Activated CD4-positive, alpha-beta memory T cell treated with anti-CD3 and anti-CD28 coated beads, Interleukin-2, amount 10 ng/mL, durations not matched to agents 7 days and 5 days (primary cell): ENCODE results near the gene NT5E. TPM values are rescaled to one million over a fixed set of nuclear protein-coding genes. Genes with fewer than 3 reads are reported as not detected.
"Not testable (repeated sequence)": the region's sequence is repeated elsewhere in the genome, so short reads cannot be mapped to it uniquely, and the experiment has no call there.

Source experiments
- CTCF ChIA-PET: fragments of 350-600 bp; sonication (Branson Sonifier 250); formaldehyde crosslinking; loops from one replicate; lab custom pipeline; 2021; ENCODE audit warnings: antibody characterized with exemption, inconsistent platforms; lab: Charles Lee
- POLR2A ChIA-PET: fragments of 350-600 bp; sonication (Branson Sonifier 250); formaldehyde crosslinking; loops from one replicate; lab custom pipeline; 2021; ENCODE audit warnings: antibody characterized with exemption; lab: Charles Lee
- DNase-seq: peaks from one replicate; pipeline ENCODE4 v3.0.0-alpha.2; 2020
- H3K27ac Mint-ChIP-seq: one replicate; pipeline ENCODE4 v1.8.0; 2021; ENCODE audit warnings: mild to moderate bottlenecking, mixed read lengths
- H3K27me3 Mint-ChIP-seq: one replicate; pipeline ENCODE4 v1.8.0; 2021; ENCODE audit warnings: mixed read lengths
- H3K36me3 Mint-ChIP-seq: one replicate; pipeline ENCODE4 v1.8.0; 2021; ENCODE audit warnings: low read depth, mixed read lengths
- H3K4me1 Mint-ChIP-seq: one replicate; pipeline ENCODE4 v1.8.0; 2021; ENCODE audit warnings: mixed read lengths
- H3K4me3 Mint-ChIP-seq: one replicate; pipeline ENCODE4 v1.8.0; 2021; ENCODE audit warnings: mild to moderate bottlenecking, mixed read lengths
- H3K9me3 Mint-ChIP-seq: one replicate; pipeline ENCODE4 v1.8.0; 2021; ENCODE audit warnings: mixed read lengths
- total RNA-seq, 2 experiments: library from RNA; stranded (reverse); gene quantifications; one replicate each; pipeline ENCODE4 v1.2.3, GENCODE V29; 2021

The NT5E gene
- total RNA-seq, 2 experiments from 2014 or later = 2.4 to 3.4 TPM

DNA sequence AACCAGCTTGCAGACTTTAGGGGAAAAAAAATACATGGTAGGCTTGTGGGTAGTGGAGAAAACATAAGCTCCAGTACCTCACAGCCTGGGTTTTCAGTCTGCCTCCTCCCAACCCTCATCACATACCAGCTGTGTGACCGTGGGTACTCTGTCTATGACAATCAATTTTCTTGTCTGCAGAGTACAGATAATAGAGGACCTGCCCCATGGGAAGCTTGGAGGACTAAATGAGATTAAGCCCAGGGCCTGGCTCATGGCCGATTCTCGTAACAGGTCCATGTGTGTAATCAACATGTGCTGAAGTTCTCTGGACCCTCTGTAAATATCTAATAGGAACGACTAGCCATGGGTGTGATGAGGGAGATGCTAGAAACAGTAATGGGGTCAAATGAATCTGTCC, 34.0 kb downstream of the NT5E start:
- H3K27me3 Mint-ChIP-seq = no peaks in the 10 kb centered on the region
- no peak for DNase-seq
- H3K4me1 Mint-ChIP-seq = peaks cover 8% of the 10 kb centered on the region
- H3K27ac Mint-ChIP-seq = no peak overlapping the region
- H3K36me3 Mint-ChIP-seq = no peaks in the 10 kb centered on the region
- H3K4me3 Mint-ChIP-seq = no peak overlapping the region
- ChIA-PET CTCF (interaction anchor here (0.5 to 5.2 kb wide), 21 partner anchors 9 to 197 kb away, joined by 3 to 71 read pairs (median 6); partner anchors contain the start of gene NT5E), POLR2A (interaction anchor here (1.3 kb wide), 1 partner anchor 130 kb away, joined by 3 read pairs; no protein-coding TSS in a partner anchor)
- no peaks in the 10 kb centered on the region for H3K9me3 Mint-ChIP-seq

DNA sequence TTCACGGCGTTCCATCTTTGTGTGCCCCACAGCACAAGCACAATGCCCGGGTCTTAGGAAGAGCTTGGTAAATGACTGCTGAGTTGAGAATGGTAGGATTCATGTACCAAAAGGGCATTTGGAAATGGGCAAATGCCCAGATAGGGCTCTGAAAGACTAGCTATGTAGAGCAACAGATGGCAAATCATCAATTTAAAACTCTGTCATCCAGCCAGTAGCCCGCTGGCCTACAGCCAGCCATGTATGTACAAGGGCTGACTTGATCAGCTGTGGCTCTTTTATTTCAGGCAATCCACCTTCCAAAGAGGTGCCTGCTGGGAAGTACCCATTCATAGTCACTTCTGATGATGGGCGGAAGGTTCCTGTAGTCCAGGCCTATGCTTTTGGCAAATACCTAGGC, 35.1 kb downstream of the NT5E start:
- no peaks in the 10 kb centered on the region for H3K9me3 Mint-ChIP-seq
- DNase-seq = no peak
- H3K4me3 Mint-ChIP-seq = no peak overlapping the region
- H3K36me3 Mint-ChIP-seq = no peaks in the 10 kb centered on the region
- no peak overlapping the region for H3K27ac Mint-ChIP-seq
- ChIA-PET POLR2A (interaction anchor here (1.3 kb wide), 1 partner anchor 131 kb away, joined by 3 read pairs; no protein-coding TSS in a partner anchor), CTCF (interaction anchor here (1.1 to 5.2 kb wide), 5 partner anchors 34 to 186 kb away, joined by 4 to 71 read pairs (median 19); partner anchors contain the start of gene NT5E)
- H3K4me1 Mint-ChIP-seq = peaks cover 8% of the 10 kb centered on the region
- H3K27me3 Mint-ChIP-seq = no peaks in the 10 kb centered on the region

DNA sequence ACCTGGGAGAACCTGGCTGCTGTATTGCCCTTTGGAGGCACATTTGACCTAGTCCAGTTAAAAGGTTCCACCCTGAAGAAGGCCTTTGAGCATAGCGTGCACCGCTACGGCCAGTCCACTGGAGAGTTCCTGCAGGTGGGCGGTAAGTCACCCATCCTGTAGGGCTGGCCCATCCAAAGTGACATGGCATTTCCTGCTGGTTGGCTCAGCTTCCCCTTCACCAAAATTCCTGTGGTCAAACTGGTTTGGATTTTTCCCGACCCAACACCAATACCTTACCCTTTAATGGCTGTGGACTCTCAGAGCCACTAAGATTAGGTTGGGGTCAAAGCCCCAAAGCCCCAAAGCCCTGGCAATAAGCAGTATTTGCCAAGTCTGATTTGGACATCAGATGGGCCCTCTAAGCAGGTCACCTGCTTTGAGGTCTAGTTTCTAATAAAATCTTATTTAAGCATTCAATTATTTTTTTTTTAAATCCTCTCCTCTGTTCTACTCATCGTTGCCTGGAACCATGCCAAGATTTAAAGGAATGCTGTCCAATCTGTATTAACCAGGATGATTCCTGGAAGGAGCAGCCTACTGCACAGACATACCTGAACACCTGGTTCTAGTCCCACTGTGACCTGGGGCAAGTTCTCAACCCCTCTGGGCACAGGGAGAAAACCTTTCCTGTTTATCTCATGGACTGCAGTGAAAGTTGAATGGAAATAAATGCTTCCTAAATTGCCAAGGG, 40.8 kb downstream of the NT5E start:
- no peaks in the 10 kb centered on the region for H3K4me1 Mint-ChIP-seq
- H3K27ac Mint-ChIP-seq = no peak overlapping the region
- no peaks in the 10 kb centered on the region for H3K27me3 Mint-ChIP-seq
- ChIA-PET POLR2A (no interaction called here), CTCF (interaction anchor here (4.5 kb wide), 1 partner anchor 7 kb away, joined by 31 read pairs; no protein-coding TSS in a partner anchor)
- DNase-seq = no peak
- no peaks in the 10 kb centered on the region for H3K9me3 Mint-ChIP-seq
- H3K36me3 Mint-ChIP-seq = no peaks in the 10 kb centered on the region
- H3K4me3 Mint-ChIP-seq = no peak overlapping the region

DNA sequence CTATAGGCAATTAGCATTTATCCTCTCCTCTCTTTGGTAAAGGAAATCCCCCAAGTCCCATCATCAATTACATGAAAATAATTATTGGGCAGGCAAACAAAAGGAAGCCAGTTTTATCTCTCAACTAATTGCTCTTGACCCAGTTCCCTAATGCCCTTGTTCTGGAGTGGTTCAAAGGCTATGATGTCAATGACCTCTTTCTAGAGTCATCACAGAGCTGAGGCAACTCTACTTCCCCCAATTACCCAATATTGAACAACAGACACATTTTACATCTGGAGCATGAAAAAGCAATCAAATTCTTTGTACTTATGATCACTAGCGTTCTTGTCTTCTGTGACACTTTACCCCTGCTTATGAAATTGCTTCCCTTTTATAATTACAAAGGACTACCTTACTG, 43.5 kb downstream of the NT5E start:
- Mint-ChIP-seq H3K4me1 (peaks cover 4% of the 10 kb centered on the region), H3K27me3 (no peaks in the 10 kb centered on the region), H3K36me3 (peaks cover 15% of the 10 kb centered on the region), H3K4me3 (no peak overlapping the region), H3K27ac (no peak overlapping the region), H3K9me3 (peaks cover 15% of the 10 kb centered on the region)
- CTCF ChIA-PET = interaction anchor here (4.5 kb wide), 1 partner anchor 10 kb away, joined by 31 read pairs; no protein-coding TSS in a partner anchor
- POLR2A ChIA-PET = no interaction called here
- no peak for DNase-seq

DNA sequence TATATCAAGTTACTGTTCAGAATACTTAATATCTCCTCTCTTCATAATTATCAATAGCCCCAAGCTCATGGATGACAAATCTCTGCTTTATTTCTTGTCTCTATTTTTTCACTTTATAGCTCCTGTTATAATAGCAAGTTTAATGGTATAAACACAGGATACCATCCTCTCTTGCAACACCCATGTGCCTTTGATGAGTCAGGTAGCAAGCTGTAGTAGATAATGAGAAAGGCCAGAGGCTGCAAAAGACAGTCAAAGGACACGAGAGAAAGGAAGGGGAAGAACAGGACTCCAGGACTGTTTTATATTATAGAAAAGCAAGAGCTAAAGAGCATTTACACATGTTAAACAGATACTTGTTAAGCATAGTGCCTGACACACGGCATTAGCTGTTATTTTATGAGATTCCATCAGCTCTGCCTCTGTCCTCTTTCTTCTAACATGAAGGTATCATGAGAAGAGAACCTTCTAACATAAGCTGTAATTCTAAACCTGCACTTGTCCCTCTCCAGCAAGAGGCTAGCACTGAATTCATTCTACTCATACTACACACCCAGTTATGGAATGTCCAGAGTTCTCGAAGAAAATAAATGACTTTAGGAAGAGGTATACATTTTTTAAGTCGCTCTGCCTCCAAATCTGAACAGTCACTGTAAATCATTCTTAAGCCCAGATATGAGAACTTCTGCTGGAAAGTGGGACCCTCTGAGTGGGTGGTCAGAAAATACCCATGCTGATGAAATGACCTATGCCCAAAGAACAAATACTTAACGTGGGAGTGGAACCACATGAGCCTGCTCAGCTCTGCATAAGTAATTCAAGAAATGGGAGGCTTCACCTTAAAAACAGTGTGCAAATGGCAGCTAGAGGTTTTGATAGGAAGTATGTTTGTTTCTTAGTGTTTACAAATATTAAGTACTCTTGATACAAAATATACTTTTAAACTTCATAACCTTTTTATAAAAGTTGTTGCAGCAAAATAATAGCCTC, 45.0 kb downstream of the NT5E start:
- Mint-ChIP-seq H3K27ac (no peak overlapping the region), H3K4me1 (peaks cover 8% of the 10 kb centered on the region), H3K9me3 (peaks cover 15% of the 10 kb centered on the region), H3K36me3 (peaks cover 19% of the 10 kb centered on the region), H3K4me3 (no peak overlapping the region), H3K27me3 (no peaks in the 10 kb centered on the region)
- no peak for DNase-seq
- ChIA-PET CTCF (interaction anchor here (0.8 to 4.5 kb wide), 3 partner anchors 12 to 253 kb away, joined by 3 to 31 read pairs (median 5); partner anchors contain the start of gene NT5E), POLR2A (interaction anchor here (1.4 kb wide), 1 partner anchor 98 kb away, joined by 5 read pairs; no protein-coding TSS in a partner anchor)

DNA sequence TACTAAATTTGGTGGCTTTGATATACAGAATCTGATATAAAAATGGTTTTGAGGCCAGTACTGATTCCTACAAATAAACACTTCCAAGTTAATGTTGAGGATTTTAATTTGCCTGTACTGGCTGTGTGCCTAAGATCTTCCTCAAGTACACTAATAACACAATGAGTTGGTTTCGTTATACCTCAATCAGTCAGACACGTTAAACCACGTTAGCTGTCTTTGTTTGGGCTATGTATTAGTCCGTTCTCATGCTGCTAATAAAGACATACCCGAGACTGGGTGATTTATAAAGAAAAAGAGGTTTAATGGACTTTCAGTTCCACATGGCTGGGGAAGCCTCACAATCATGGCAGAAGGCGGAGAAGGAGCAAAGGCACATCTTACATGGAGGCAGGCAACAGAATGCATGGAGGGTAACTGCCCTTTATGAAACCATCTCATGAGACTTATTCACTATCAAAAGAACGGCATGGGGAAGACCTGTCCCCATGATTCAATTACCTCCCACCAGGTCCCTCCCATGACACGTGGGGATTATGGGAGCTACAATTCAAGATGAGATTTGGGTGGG, 46.2 kb downstream of the NT5E start:
- peaks cover 15% of the 10 kb centered on the region for H3K9me3 Mint-ChIP-seq
- peaks cover 21% of the 10 kb centered on the region for H3K36me3 Mint-ChIP-seq
- no peak overlapping the region for H3K4me3 Mint-ChIP-seq
- DNase-seq = no peak
- peaks cover 8% of the 10 kb centered on the region for H3K4me1 Mint-ChIP-seq
- ChIA-PET CTCF (interaction anchor here (0.8 to 2.3 kb wide), 3 partner anchors 12 to 252 kb away, joined by 3 to 10 read pairs (median 4); no protein-coding TSS in a partner anchor), POLR2A (no interaction called here)
- no peak overlapping the region for H3K27ac Mint-ChIP-seq
- no peaks in the 10 kb centered on the region for H3K27me3 Mint-ChIP-seq

DNA sequence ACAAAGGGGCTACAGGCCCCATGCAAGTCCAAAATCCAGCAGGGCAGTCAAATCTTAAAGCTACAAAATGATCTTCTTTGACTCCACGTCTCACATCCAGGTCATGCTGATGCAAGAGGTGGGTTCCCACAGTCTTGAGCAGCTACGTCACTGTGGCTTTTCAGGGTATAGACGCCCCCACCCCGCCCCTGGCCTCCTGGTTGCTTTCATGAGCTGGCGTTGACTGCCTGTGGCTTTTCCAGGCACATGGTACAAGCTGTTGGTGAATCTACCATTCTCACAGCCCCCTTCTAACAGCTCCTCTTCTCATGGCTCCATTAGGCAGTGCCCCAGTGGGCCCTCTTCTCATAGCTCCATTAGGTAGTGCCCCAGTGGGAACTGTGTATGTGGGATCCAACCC, 47.0 kb downstream of the NT5E start:
- Mint-ChIP-seq H3K4me3 (no peak overlapping the region), H3K4me1 (peaks cover 8% of the 10 kb centered on the region), H3K9me3 (peaks cover 15% of the 10 kb centered on the region), H3K36me3 (peaks cover 23% of the 10 kb centered on the region), H3K27me3 (no peaks in the 10 kb centered on the region), H3K27ac (no peak overlapping the region)
- ChIA-PET CTCF (interaction anchor here (1.1 to 2.3 kb wide), 2 partner anchors 13 to 14 kb away, joined by 4 to 10 read pairs; no protein-coding TSS in a partner anchor), POLR2A (no interaction called here)
- DNase-seq = no peak

DNA sequence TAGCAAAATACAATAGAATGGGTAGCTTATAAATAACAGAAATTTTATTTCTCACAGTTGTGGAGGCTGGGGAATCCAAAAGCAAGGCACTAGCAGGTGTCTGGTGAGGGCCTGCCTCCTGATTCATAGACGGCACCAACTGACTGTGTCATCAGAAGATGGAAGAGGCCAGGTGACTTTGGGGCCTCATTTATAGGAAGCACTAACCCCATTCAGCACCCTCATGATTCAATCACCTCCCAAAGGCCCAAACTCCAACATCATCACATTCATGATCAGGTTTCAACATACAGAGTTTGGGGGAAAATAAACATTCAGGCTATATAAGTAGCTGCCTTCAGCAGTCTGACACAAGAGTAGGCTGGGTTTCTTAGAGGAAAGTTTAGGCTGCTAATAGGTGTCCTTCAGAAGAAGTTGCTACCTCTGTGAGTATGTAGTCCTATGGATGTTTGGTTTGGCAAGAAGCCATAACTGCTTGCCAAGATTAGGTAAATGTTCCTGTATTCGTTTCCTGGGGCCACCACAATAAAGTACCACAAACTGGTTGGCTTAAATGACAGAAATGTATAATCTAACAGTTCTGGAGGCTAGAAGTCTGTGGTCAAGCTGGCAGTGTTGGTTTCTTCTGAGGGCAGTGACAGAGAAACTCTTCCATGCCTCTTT, 48.8 kb downstream of the NT5E start:
- H3K27me3 Mint-ChIP-seq = no peaks in the 10 kb centered on the region
- H3K4me3 Mint-ChIP-seq = no peak overlapping the region
- no peak overlapping the region for H3K27ac Mint-ChIP-seq
- H3K36me3 Mint-ChIP-seq = peaks cover 29% of the 10 kb centered on the region
- ChIA-PET POLR2A (interaction anchor here (1.1 kb wide), 1 partner anchor 9 kb away, joined by 3 read pairs; no protein-coding TSS in a partner anchor), CTCF (interaction anchor here (1.1 to 1.4 kb wide), 2 partner anchors 16 to 136 kb away, joined by 3 to 5 read pairs; no protein-coding TSS in a partner anchor)
- DNase-seq = no peak
- H3K4me1 Mint-ChIP-seq = peaks cover 8% of the 10 kb centered on the region
- peaks cover 15% of the 10 kb centered on the region for H3K9me3 Mint-ChIP-seq

DNA sequence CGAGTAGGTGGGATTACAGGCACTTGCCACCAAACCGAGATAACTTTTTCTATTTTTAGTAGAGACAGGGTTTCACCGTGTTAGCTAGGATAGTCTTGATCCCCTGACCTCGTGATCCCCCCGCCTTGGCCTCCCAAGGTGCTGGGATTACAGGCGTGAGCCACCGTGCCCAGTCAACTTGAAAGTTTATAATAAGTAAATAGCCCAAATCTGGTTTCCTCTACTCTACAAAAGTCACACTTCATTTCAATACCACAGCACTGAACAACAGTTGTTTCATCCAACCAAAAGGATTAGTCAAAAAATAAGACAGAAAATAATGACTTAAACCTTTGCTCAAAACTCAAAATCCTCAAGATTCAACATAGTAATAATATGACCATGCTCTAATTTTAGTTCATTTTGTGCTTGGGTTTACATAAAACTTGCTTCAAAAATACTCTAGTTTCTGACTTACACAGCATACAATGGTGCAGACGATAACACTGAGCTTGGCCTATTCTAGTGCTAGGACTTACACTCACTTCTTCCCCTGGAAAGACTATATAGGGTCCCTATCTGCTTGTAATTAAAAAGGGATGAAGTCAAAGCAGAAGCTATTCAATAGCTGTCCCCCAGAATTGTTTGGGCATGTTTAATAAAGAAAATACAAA, 56.7 kb downstream of the NT5E start:
- Mint-ChIP-seq H3K27ac (no peak overlapping the region), H3K4me3 (no peak overlapping the region), H3K36me3 (peaks cover 43% of the 10 kb centered on the region), H3K9me3 (no peaks in the 10 kb centered on the region), H3K4me1 (peaks cover 9% of the 10 kb centered on the region), H3K27me3 (no peaks in the 10 kb centered on the region)
- POLR2A ChIA-PET = interaction anchor here (1.0 kb wide), 1 partner anchor 136 kb away, joined by 3 read pairs; the partner anchor contains the start of gene SYNCRIP
- no peak for DNase-seq
- CTCF ChIA-PET = interaction anchor here (0.6 to 1.1 kb wide), 3 partner anchors 8 to 24 kb away, joined by 3 to 5 read pairs (median 4); no protein-coding TSS in a partner anchor

DNA sequence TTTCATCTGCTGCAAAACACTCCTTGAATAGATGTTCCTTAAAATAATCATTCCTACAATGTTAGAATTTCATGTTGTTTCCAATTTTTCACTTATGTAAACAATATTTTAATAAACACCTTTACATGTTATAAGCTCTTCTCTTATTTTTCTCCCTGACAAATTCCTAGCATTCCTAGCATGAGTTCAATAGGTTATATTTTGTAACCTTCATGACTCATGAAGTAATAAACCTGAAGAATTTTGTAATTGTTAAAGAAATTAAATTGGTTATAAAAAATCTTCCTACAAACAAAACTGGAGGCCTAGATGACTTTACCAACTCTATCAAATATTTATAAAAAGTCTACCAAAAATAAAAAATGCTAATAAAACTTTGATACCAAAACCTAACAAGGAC, 66.3 kb downstream of the NT5E start:
- POLR2A ChIA-PET = no interaction called here
- peaks cover 41% of the 10 kb centered on the region for H3K36me3 Mint-ChIP-seq

DNA sequence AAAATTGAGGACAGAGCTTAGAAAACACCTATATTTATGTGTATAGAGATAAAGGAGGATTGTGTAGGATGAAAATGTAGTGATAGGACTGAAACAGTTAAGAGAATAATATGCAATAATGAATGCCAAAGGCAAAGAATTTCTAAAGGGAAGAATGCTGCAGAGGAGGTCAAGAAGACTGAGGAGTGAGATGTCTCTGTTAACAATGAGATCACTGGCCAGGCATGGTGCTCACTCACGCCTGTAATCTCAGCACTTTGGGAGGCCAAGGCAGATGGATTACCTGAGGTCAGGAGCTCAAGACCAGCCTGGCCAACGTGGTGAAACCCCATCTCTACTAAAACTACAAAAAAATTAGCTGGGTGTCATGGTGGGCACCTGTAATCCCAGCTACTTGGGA, 74.4 kb downstream of the NT5E start:
- H3K27me3 Mint-ChIP-seq, DNase-seq, H3K27ac Mint-ChIP-seq, H3K4me3 Mint-ChIP-seq, POLR2A ChIA-PET, H3K9me3 Mint-ChIP-seq, H3K4me1 Mint-ChIP-seq: not testable (repeated sequence)
- CTCF ChIA-PET = interaction anchor here (3.5 kb wide), 1 partner anchor 13 kb away, joined by 17 read pairs; no protein-coding TSS in a partner anchor
- peaks cover 38% of the 10 kb centered on the region for H3K36me3 Mint-ChIP-seq

More for the DNA sequence above, 66.3 kb downstream of the NT5E start:
- CTCF ChIA-PET = interaction anchor here (0.7 to 1.2 kb wide), 2 partner anchors 33 to 133 kb away, joined by 3 read pairs; no protein-coding TSS in a partner anchor
- DNase-seq = no peak
- Mint-ChIP-seq H3K4me3 (no peak overlapping the region), H3K27ac (no peak overlapping the region), H3K4me1 (no peaks in the 10 kb centered on the region), H3K9me3 (no peaks in the 10 kb centered on the region), H3K27me3 (no peaks in the 10 kb centered on the region)
